ENCODE measurements around the gene GABPB2.
A peak's percentile ranks its signal among the peaks of the same experiment; 100 is the strongest.
"Not testable (repeated sequence)": the region's sequence is repeated elsewhere in the genome, so short reads cannot be mapped to it uniquely, and the experiment has no call there.

The GABPB2 gene

GRCh38 chr1:151060007-151060656 lies 10.4 kb upstream of the GABPB2 start, which contains the start of gene MLLT11:
TSS of gene MLLT11 (plus strand) at chr1:151060397. CDS start at chr1:151067225, 6,828 bp downstream.
- DNase-seq (ENCODE audit: low spot score): peak; percentile 74

- no peak for DNase-seq (ENCODE audit: low spot score)
Observed at GRCh38 chr1:151060657-151061421, 9.7 kb upstream of the GABPB2 start.

DNA sequence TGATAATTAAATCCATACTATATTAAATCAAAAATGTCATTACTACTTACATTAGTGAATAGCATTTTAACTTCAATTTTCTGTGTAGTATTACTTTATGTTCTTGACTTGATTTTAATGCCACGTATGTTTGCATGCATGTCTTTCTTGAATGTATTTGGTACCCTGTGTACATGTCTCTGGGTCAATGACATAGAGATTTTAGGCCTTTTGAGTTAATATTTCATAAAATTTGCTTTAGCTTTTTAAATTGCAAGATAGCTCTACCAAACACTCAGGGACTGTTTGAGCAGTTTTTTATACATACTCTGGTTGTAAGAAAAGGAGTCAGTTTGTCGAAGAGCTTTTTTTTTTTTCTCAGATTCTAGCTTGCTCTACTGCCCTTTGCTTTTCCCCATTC lies 8.9 kb upstream of the GABPB2 start:
- DNase-seq (ENCODE audit: low spot score): no peak

DNA sequence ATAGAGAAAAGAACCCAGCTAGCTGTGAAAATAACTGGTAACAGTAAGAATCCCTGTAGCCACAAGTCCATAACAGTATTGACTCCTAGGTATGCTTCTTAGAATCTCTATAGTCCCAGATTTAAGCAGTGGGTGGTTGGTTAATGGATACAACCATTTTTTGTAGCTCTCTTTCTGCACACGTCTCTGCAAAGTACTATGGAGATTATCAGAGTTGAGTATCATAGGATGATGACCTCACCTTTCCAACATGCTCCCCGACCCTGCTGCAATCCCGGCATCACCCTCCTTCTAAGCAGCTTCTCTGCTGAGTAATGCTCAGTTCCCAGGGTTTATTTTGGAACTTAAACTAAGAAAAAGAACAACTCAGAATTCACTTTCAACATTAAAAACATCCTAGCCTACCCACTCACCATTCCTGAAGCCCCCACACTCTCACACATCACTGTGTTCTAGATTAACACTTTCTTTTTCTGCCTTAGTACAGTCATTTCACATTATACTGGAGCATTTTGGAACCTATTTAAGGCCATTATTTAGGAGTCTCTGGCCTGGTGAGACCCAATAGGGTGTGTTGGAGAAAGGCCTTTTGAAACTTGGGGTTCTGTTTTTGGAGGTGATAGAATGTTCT lies 7.7 kb upstream of the GABPB2 start:
- DNase-seq (ENCODE audit: low spot score): no peak

GRCh38 chr1:151065089-151065645 lies 5.4 kb upstream of the GABPB2 start:
- no peak for DNase-seq (ENCODE audit: low spot score)

DNA sequence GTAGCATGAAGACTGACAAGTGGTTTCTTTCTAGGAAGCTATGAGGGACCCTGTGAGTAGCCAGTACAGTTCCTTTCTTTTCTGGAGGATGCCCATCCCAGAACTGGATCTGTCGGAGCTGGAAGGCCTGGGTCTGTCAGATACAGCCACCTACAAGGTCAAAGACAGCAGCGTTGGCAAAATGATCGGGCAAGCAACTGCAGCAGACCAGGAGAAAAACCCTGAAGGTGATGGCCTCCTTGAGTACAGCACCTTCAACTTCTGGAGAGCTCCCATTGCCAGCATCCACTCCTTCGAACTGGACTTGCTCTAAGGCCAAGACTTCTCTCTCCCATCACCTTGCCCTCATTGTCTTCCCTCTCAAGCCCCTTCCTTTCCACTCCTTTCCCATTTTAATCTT lies 3.4 kb upstream of the GABPB2 start:
- no peak for DNase-seq (ENCODE audit: low spot score)

DNA sequence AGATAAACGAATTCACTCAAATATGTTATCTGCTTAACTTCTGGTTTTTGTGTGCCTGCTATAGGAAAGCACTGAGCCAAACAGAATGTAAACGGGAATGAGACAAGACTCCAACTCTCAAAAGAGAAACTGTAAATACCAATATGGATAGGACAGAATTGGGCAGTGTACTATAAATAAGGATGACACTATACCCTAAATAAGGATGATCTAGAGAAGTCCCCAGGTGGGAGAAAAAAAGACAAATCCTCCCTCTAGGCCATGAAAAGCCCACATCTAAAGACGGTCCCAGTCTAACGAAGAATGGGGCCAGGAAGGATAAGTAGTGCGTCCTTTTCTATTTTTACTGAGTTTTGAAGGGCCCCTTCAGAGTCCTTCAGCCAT lies 1.5 kb upstream of the GABPB2 start:
- DNase-seq (ENCODE audit: low spot score): no peak

DNA sequence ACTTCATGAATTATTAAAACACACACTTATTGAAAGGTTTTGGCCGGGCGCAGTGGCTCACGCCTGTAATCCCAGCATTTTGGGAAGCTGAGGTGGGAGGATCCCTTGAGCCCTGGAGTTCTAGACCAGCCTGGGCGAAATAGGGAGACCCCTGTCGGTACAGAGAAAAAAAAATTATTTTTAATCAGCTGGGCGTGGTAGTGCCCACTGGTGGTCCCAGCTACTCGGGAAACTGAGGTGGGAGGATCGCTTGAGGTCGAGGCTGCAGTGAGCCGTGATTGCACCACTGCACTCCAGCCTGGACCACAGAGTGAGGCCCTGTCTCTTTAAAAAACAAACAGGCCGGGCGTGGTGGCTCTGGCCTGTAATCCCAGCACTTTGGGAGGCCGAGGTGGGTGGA lies 1.7 kb downstream of the GABPB2 start:
- DNase-seq (ENCODE audit: low spot score): no peak

DNA sequence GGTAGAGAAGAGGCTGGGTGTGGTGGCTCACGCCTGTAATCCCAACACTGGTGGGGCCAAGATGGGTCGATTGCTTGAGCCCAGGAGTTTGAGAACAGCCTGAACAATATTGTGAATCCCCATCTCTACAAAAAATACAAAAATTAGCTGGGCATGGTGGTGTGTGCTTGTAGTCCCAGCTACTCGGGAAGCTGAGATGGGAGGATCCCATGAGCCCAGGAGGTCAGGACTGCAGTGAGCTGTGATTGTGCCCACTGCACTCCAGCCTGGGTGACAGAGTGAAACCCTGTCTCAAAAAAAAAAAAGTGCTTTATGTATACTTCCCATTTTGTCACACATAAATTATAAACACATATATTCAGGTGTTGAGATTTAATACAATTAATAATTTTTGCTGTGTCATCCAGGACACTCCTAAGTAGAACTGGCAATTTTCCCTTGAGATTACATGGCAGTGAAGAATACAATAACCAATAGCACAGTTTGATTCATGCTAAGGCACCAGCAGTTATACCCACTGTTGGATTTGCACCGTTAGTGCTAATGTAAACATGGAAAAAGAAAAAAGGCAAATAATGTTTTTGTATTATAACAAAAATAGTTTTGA lies 15.5 kb downstream of the GABPB2 start:
- no peak for DNase-seq (ENCODE audit: low spot score)

DNA sequence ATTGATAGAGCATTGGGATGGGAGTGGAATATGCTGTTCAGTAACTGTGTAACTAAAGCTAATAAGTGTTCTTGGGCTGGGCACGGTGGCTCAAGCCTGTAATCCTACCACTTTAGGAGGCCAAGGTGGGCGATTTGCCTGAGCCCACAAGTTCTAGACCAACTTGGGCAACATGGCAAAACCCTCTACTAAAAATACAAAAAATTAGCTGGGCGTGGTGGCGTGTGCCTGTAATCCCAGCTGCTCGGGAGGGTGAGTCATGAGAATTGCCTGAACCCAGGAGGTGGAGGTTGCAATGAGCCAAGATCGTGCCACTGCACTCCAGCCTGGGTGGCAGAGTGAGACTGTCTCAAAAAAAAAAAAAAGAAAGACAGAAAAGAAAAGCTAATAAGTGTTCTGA lies 26.9 kb downstream of the GABPB2 start:
- not testable (repeated sequence) for DNase-seq (ENCODE audit: low spot score)

DNA sequence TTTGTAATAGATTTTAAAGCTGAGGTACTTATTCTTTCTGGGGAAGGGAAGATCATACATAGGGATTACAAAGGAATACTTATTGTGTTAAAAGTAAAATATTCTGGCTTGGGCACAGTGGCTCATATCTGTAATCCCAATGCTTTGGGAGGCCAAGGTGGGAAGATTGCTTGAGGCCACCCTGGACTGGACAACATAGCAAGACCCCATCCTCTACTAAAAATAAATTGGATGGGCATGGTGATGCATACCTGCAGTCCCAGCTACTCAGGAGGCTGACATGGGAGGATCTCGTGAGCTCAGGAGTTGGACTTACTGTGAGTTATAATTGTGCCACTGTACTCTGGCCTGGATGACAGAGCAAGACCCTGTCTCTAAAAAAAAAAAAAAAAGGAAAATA lies 27.6 kb downstream of the GABPB2 start:
- no peak for DNase-seq (ENCODE audit: low spot score)

DNA sequence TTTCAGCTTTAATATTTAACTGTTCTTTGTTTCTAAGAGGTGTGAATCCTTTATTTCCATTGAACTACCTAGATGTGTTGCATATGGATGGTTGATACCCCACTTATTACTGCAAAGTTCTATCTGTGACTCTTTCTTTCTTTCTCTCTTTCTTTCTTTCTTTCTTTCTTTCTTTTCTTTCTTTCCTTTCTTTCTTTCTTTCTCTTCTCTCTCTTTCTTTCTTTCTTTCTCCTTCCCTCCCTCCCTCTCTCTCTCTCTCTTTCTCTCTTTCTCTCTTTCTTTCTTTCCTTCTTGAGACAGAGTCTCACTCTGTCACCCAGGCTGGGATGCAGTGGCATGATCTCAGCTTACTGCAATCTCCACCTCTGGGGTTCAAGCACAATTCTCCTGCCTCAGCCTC lies 34.1 kb downstream of the GABPB2 start:
- no peak for DNase-seq (ENCODE audit: low spot score)

GRCh38 chr1:151106894-151107293 lies 36.3 kb downstream of the GABPB2 start:
- no peak for DNase-seq (ENCODE audit: low spot score)

- DNase-seq (ENCODE audit: low spot score): no peak
Observed at GRCh38 chr1:151108331-151108730, 37.8 kb downstream of the GABPB2 start.

GRCh38 chr1:151113877-151114276 lies 43.3 kb downstream of the GABPB2 start:
- no peak for DNase-seq (ENCODE audit: low spot score)

DNA sequence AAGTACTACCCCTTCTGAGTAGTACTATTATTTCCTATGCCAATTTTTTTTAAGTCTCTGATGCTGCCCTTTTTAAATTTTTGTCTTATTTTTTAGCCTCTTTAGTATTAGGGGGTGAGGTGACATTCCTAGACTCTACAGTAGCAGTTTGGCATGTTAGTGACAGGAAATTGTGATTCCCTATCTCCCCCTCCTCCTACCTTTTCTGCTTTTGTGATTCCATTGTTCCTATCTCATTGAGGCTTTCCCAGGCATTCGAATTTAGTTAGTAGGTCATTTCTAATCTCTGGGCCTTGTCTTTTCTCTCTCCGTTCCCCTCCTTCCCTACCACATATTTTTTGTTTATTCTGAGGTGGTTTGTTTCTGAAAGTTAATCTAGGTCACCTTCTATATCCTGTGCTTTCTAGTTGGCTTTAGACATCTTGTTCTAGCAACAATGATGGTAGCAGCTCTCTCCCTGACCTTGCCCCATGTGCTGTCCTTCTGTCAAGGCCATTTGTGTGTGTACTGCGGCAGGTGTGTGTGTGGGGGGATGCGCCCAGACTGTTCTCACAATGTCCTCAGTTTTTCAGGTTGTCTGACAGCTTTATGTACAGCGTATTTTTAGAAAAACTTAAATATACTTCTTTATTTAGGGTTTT lies 54.3 kb downstream of the GABPB2 start:
- no peak for DNase-seq (ENCODE audit: low spot score)

- no peak for DNase-seq (ENCODE audit: low spot score)
Observed at GRCh38 chr1:151128800-151129199, 58.2 kb downstream of the GABPB2 start.

DNA sequence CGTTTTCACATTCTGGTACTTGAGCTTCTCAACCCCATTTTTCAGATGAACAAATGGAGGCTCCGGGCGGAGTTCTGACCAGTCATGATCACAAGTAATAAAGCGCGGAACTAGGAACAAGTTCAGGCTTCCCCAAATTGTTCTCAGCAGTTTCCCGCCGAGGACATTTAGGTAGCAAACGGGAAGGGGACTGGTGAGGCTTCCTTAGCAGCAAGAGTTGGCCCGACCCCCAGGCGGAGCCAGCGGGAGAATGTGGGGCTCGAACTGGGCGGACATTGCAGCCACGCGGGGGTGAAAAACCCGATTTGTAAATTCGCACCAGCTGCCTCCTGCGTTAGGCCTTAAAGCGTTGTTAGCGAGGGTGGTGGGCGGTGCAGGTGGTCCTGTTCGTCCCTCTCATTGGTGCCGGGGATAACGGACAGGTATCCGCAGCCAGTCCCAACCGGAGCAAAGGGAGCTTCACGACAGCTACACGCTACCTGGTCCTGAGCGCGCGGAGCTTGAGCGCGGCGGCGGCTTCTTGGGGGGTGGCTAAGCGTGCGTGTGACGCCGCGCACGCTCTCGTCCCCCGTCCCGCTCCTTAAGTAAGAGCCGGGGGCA lies 60.5 kb downstream of the GABPB2 start:
- no peak for DNase-seq (ENCODE audit: low spot score)

DNA sequence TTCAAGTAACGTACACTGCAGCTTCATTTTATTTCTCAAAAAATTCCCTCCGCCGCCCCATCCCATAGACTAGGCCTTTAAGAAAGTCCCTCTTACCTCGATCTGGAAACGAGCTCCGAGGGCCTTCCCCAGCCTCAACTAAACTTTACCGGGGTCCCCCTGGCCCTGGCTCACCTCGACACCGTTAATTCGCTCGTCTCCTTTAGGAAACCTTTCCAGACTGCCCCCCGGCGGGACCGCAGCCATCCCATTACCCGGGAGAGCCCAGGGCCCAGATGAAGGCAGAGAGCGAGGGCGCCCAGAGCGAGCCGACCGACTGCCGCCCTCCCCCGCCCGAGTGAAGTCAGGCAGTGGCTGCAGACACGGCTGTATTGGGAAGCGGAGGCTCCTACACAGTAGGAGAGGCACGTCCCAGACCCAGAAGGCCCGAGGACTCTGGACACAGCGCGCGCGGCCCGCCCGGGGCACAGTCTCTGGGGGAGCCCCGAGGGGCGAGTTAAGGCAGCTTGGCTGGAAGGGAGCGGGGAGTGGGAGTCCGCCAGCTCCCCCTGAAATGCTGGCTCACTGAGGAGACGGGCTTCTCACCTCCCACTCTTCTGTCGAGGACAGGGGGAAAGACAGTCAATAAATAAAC lies 61.3 kb downstream of the GABPB2 start:
- no peak for DNase-seq (ENCODE audit: low spot score)

DNA sequence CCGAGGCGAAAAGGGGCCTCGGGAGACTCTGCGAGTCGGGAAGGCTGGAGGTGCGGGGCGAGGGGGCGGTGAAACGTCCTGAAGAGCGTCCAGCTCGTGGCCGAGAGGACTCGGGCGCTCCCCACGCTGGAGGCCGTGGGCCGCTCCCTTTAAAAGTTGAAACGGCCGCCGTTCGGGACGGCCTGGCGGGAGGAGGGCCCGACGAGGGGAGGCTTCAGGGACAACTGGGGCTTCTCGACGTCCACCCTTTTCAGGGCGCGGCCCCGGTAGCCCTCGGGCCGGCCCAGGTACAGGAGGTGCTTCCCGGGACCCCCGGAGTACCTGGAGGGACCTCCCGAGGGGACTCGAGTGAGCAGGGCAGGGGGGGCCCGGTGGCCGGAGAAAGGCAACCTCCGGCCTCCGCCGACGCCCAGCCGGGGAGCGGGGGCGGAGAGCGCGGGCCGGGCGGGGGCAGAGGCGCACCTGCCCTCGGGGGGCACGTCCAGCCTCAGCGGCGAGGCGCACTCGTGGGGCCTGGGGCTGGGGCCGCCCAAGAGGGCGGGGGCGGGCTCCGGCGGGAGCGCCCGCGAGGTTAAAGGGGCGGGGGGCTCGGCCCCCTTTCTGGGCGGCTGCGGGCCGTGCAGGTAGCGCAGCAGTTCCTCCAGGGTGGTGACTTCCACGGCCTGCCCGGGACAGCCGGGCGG lies 61.9 kb downstream of the GABPB2 start:
- DNase-seq (ENCODE audit: low spot score): no peak

Measured in NAMALWA (cell line).